Testis (tissue), 2 donors: ENCODE data around the gene OR11G2.

ENCODE experiments used
- CTCF ChIP-seq, 3 experiments: fragments of 450-650 bp in 2 of 3; fragments of 200-600 bp in 1 of 3; sonication (generic) in 1 of 3; IDR thresholded peaks; one replicate each; pipeline ENCODE4 v1.5.1; 2016 to 2019; ENCODE audit warnings: antibody characterized with exemption in 3 of 3, mild to moderate bottlenecking in 2 of 3, moderate library complexity in 1 of 3
- POLR2A ChIP-seq: fragments of 450-650 bp; IDR thresholded peaks from one replicate; pipeline ENCODE4 v1.6.1; 2017; ENCODE audit warnings: antibody characterized with exemption, mild to moderate bottlenecking, moderate library complexity

DNA sequence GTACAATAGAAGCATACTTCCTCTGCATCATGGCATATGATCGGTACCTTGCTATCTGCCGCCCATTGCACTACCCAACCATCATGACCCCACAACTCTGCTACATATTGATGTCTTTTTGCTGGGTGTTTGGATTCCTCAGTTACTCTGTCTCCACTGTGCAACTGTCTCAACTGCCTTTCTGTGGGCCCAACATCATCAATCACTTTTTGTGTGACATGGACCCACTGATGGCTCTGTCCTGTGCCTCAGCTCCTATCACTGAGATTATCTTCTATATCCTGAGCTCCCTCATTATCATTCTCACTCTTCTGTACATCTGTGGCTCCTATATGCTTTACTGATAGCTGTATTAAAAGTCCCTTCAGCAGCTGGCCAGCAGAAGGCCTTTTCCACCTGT, 18.9 kb downstream of the OR11G2 start:
- TF ChIP-seq CTCF (IDR thresholded peaks at IDR 0.05) = no peak
- no peak for TF ChIP-seq POLR2A
